SHP77 (cell line): ENCODE measurements around the gene REEP5.
"Not testable (repeated sequence)": the region's sequence is repeated elsewhere in the genome, so short reads cannot be mapped to it uniquely, and the experiment has no call there.

ENCODE experiments used
- DNase-seq, 2 experiments: peaks; one replicate each; lab custom pipeline; 2025; lab: John Stamatoyannopoulos, UW

REEP5 gene

DNA sequence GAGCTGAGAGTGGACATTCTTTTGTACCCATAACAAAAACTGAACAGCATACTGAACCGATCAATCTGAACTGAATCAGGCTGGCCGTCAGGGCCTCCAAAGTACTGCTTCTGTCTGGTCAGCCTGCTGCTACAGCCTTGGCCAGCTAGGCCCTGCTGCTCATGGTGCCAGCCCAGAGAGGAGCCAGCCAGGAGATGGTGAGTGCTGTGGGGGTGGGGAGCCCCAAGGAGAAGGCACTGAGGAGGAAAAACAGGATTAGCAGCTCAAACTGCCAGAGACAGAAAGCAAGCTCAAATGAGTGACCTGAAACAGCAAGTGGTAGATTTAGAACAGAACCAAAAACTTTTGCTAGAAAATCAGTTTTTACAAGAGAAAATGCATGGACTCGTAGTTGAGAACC is 37.0 kb downstream of the REEP5 start:
- no peak for DNase-seq

- DNase-seq, result no peak
Measured at GRCh38 chr5:112883192-112883591, 38.8 kb downstream of the REEP5 start.

- no peak for DNase-seq
Measured at GRCh38 chr5:112880219-112880964, 41.6 kb downstream of the REEP5 start.

DNA sequence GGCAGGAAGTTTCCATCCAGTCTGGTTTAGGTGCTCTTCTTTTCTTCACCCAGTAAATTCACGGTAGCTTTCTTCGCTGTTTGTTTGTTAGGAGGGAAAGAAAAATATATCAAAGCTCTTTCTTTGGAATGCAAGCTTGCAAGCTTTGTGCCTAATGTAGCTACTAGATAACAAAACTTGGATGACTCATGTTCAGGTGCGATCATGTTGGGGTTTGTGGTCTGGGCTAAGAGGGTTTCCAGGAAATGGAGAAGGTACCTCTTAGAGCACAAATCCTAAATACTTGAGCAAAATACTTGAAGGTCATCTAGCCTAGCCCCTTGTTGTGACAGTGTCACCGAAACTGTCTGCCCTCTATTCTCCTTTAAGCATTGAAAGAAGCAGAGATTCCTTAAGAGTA is 43.3 kb downstream of the REEP5 start:
- no peak for DNase-seq

GRCh38 chr5:112878101-112878500 is 43.9 kb downstream of the REEP5 start:
- no peak for DNase-seq

DNA sequence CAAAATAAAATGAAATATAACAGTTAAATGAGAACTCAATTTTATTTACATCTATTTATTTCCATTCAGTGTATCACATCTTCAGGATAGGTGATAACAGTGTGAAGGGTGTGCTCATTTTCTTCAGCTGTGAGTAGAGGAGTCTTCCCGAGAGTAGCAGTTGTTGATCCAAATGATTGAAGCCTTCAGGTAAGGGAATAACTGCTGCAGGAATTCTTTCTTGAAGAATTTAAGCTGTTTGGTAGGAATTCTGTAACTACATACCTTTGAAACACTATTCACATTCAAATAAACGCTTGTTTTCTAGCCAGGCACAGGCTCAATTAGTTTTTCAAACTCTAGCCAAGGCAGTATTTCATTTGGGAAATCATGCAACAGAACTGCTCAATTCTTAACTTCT is 45.7 kb downstream of the REEP5 start:
- DNase-seq, result no peak

DNA sequence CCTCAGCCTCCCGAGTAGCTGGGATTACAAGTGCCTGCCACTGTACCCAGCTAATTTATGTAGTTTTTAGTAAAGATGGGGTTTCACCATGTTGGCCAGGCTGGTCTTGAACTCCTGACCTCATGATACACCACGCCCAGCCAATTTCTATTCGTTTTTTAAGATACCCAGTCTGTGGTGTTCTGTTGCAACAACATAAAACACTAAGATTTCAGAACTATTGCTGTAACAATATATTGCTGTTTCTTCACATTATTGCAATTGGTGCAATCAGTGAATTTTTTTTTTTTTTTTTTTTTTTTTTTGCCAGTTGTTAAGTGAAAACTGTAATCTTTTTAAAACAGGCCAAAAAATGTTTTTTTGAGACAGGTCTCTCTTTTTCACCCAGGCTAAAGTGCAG is 51.1 kb downstream of the REEP5 start:
- no peak for DNase-seq

- no peak for DNase-seq
Measured at GRCh38 chr5:112869948-112870347, 52.1 kb downstream of the REEP5 start.

DNA sequence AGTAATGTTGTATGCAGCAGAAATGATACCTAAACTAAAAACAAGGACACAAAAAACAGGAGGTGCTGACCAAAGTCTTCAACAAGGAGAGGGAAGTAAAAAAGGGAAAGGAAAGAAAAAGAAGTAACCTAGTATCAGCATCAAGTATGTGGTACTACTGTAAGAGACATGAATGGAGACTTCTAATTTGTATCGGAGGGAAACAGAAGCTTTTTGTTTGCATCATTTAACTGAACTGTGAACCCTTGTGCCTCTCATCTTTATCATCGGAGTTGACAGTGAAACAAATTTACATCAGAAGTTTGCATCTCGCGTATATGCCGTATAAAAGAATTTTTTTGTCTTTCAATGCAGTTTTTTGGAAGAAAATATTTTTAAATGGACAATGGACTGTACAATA is 54.6 kb downstream of the REEP5 start:
- no peak for DNase-seq

DNA sequence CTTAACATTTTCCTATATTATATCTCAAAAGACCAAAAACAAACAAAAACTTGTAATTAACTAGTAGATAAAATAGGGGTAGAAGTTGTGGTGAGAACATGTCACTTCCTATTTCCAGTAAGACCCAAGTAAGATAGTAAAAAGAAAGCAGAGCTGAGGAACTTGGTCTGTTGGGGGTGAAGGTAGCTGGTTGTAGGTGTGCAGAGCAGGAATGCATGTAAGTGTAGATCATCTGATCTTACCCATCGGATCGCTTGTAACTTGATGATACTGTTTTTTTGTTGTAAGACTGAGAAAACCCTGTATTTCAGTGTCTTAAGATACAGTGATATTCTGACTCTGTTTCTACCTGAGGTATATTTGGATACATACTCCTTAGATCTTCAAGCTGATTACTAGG is 55.3 kb downstream of the REEP5 start:
- DNase-seq, result no peak

GRCh38 chr5:112865128-112865527 is 56.9 kb downstream of the REEP5 start:
- DNase-seq, result no peak

GRCh38 chr5:112863549-112863948 is 58.5 kb downstream of the REEP5 start:
- no peak for DNase-seq

DNA sequence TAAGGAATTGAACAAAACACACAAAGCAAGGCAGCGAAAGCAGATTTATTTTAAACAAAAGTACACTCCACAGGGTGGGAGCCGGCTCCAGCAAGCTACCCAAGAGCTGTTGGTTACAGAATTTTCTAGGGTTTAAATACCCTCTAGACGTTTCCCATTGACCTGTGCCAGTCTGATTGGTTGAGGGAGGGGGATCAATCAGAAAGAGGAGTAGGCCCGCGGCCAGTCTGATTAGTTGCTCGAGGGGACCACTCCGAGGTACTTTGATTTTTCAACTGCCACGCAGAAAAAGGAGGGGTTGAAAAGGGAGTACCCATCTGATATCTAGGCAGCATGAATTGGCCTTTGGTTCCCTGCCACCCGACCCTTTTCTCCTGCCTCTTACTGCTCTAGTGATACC is 59.9 kb downstream of the REEP5 start:
- no peak for DNase-seq

- DNase-seq, result no peak
Measured at GRCh38 chr5:112861638-112861985, 60.4 kb downstream of the REEP5 start.

- DNase-seq, result peak; percentile 92 to 95
Measured at GRCh38 chr5:112860929-112861637, 60.9 kb downstream of the REEP5 start, which contains the start of gene SRP19. Gene SRP19, plus strand, starts transcription at chr5:112861287. Its CDS starts 90 bp downstream, at chr5:112861377.

GRCh38 chr5:112860571-112860928 is 61.5 kb downstream of the REEP5 start:
- DNase-seq, result not testable (repeated sequence)

GRCh38 chr5:112857866-112858265 is 64.2 kb downstream of the REEP5 start:
- no peak for DNase-seq

- no peak for DNase-seq
Measured at GRCh38 chr5:112854651-112855050, 67.4 kb downstream of the REEP5 start.

GRCh38 chr5:112849912-112850311 is 72.1 kb downstream of the REEP5 start:
- DNase-seq, result no peak

GRCh38 chr5:112848116-112848811 is 73.8 kb downstream of the REEP5 start:
- peak; percentile 76 to 77 for DNase-seq

GRCh38 chr5:112847306-112847705 is 74.7 kb downstream of the REEP5 start:
- no peak for DNase-seq

- no peak for DNase-seq
Measured at GRCh38 chr5:112846556-112846955, 75.5 kb downstream of the REEP5 start.

GRCh38 chr5:112844489-112844888 is 77.5 kb downstream of the REEP5 start:
- DNase-seq, result no peak
